ENCODE measurements around the gene RELT.

RELT gene

DNA sequence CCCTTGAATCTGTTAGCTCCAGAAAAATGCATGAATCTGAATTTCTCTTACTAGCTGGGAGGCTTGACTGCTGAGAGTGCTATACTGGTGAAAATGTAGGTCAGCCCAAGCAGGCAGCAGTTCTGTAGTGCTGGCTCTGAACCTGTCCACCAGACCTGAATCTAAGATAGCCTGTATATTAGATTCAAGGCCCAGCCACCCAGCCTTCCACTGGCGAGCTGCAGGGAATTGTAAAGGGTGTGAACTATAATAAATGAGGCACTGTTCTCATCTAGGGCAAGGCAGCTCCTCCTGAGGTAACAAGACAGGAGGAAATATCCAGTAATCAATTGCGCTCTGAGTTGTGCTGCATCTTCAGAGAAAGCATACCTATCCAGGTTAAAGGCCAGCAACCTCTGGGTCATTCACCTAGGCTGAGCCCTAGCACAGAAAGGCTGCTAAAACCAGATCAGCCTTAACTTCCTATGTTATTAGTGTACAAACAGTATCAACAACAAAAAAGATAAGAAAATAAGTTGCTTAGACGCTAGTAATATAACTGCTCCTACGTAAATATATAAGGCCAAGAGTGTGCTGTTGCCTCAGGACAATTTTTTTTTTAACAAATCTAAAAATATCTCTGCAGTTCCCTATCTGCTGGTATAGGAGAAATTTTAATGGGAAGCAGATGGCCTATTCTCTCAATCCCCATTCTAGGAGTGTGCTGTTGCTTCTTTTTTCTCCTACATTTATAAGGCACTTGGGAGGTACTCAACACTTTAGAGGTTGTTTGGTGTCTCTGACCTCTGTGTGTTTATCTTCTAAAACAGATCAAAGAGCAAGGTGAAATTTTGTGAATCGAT, 63.0 kb downstream of the RELT start:
- no peak for DNase-seq (ENCODE audit: low spot score)

DNA sequence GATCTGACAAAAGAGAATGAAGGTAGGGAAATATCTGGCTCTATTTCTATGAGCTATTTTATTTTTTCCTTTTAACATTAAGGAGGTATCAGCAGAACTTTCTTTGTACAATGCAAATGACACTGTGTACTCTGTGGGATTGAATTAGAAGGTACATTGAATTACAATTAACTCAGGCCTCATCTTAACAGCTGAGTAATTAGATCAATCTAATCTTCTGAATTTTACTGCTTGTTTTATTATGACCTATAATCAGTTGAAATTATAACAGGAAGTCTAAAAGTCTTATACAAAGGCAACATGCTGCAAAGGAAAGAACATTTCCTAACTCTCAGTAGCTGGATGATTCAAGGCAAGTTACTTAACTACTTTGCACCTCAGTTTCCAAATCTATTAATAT, 69.8 kb downstream of the RELT start:
- no peak for DNase-seq (ENCODE audit: low spot score)

DNA sequence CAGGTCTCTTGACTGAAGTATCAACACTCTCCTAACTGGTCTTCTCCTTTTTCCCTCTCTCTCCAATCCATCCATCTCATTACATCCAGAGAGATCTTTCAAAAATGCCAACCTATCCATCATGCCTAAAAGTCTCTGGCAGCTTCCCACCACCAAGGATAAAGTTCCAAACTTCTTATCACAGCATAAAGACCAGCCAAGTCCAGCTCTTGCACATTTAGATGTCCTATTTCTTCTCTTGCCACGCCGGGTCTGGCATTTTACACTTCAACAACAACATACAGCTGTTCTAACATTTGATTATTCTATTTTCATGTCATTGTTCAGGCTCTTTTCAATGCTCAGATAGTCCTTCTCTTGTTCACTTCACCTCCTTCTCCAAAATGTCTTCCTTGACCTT, 70.6 kb downstream of the RELT start:
- DNase-seq (ENCODE audit: low spot score): no peak

Measured in CD4-positive, alpha-beta T cell treated with Interleukin-15 for 4 hours (primary cell).